Neutrophil (primary cell): ENCODE data around the gene IFT122.

ENCODE experiments used
- H3K27ac ChIP-seq: fragments of 200-600 bp; sonication (generic); 2 replicates; pipeline ENCODE4 v1.5.1; 2016; ENCODE audit warnings: mild to moderate bottlenecking, moderate library complexity
- H3K27me3 ChIP-seq: fragments of 200-600 bp; sonication (generic); 2 replicates; pipeline ENCODE4 v1.6.0; 2016; ENCODE audit warnings: mild to moderate bottlenecking
- H3K36me3 ChIP-seq: fragments of 200-600 bp; sonication (generic); 2 replicates; pipeline ENCODE4 v1.5.1; 2017
- H3K4me1 ChIP-seq, 2 experiments: fragments of 200-600 bp in 1 of 2; sonication (generic) in 1 of 2; 1 replicate in 1 of 2; 2 replicates in 1 of 2; pipeline versions ENCODE4 v1.5.1 to v1.6.1; 2013 to 2016; ENCODE audit warnings: low read depth in 1 of 2, low read length in 1 of 2, mild to moderate bottlenecking in 1 of 2, moderate library complexity in 1 of 2; ENCODE audit not compliant: control insufficient read depth in 1 of 2, insufficient read depth in 1 of 2
- H3K4me3 ChIP-seq, 2 experiments: fragments of 200-600 bp in 1 of 2; sonication (generic) in 1 of 2; 1 replicate in 1 of 2; 2 replicates in 1 of 2; pipeline ENCODE4 v1.5.1; 2013 to 2016; ENCODE audit warnings: low read depth in 1 of 2, low read length in 1 of 2, mild to moderate bottlenecking in 1 of 2, moderate library complexity in 1 of 2
- H3K9me3 ChIP-seq: fragments of 200-600 bp; sonication (generic); 2 replicates; pipeline ENCODE4 v1.5.1; 2016
- CTCF ChIP-seq: fragments of 200-600 bp; sonication (generic); IDR thresholded peaks from 2 replicates; pipeline ENCODE4 v1.5.1; 2016; ENCODE audit warnings: antibody characterized with exemption

The IFT122 gene

GRCh38 chr3:129417326-129417725, 22.7 kb upstream of the IFT122 start:
- Histone ChIP-seq H3K4me1 (no peaks in the 10 kb centered on the region), H3K4me3 (no peak overlapping the region), H3K27me3 (no peaks in the 10 kb centered on the region), H3K9me3 (no peaks in the 10 kb centered on the region), H3K27ac (no peak overlapping the region), H3K36me3 (no peaks in the 10 kb centered on the region)
- TF ChIP-seq CTCF, result no peak

DNA sequence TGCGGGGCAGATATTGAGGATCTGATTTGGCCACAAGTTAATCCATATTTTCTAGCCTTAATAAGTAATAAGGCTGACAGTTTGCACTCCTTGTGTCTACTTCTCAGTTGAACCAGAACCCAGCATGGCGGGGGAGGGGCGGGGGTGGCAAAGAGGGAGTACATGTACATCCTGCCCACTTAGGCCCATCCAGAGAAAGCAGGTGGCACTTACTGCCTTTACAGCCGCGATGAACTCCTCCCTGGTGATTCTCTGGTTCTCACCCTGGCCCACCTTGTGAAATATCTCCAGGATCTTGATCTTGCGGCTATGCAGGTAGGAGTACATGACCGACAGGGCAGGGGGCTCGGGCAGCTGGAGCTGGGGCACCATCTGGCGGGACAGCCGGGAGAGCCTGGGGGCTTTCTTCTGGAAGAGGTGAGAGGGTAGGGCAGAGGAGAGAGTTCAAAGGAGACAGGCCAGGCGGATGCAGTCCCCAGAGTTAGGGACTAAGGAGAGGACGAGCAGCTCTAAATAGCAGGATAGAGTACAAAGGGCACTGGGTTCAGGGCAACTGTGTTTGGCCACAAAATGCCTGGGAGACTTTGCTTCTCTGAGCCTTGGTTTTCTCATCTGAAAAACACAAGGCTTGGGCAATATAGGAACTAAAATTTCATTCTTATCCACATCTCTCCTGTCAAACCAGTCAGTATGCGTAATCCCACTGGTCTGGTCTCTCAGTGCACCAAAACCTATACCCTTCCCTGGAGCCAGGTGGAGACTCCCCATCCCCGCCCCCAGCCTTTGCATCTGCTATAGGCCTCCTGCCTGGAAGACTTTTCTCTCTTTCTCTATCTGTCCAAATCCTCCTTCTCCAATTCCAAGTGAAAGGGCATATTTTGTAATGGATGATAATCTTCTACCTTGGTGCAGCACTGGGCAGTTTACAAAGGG, 21.7 kb upstream of the IFT122 start:
- Histone ChIP-seq H3K36me3 (no peaks in the 10 kb centered on the region), H3K4me1 (no peaks in the 10 kb centered on the region), H3K27me3 (no peaks in the 10 kb centered on the region), H3K27ac (no peak overlapping the region), H3K9me3 (no peaks in the 10 kb centered on the region), H3K4me3 (no peak overlapping the region)
- TF ChIP-seq CTCF, result no peak

GRCh38 chr3:129419476-129419875, 20.5 kb upstream of the IFT122 start:
- Histone ChIP-seq H3K4me3 (no peak overlapping the region), H3K27me3 (no peaks in the 10 kb centered on the region), H3K27ac (no peak overlapping the region), H3K4me1 (peaks cover 9% of the 10 kb centered on the region in 2 experiments), H3K9me3 (no peaks in the 10 kb centered on the region), H3K36me3 (no peaks in the 10 kb centered on the region)
- TF ChIP-seq CTCF, result no peak

DNA sequence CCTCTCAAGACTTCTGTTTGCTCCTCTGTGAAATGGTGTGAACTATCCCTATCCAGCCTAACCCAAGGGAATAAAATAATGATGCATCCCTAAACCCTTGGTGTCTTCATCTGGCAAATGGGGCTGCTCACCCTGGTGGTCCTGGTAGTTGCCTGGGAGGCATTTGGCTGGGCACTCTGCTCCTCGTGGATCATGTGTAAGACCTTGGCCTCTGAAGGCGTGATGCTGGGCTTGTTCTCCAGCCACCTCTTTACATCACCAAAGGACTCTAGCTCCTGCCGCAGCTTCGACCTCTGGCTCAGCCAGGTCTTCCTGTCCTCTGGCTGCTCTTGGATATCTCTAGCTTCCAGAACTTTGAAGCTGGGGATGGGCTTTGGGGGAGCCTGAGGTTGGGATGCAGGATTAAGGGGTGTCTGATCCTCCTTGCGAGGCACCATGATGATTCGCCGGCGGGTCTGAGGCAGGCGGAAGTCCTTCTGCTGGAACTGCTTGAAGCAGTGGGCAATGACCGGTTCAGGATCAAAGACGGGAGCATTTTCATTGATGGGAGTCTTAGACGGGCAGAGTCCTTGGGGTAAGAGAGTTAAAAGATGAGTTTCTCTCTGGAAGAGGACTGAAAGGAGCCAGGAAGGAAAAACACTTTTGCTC, 18.7 kb upstream of the IFT122 start:
- Histone ChIP-seq H3K27ac (no peak overlapping the region), H3K4me3 (no peak overlapping the region), H3K36me3 (no peaks in the 10 kb centered on the region), H3K9me3 (no peaks in the 10 kb centered on the region), H3K4me1 (peaks cover 11 to 13% of the 10 kb centered on the region in 2 experiments), H3K27me3 (no peaks in the 10 kb centered on the region)
- TF ChIP-seq CTCF, result no peak

DNA sequence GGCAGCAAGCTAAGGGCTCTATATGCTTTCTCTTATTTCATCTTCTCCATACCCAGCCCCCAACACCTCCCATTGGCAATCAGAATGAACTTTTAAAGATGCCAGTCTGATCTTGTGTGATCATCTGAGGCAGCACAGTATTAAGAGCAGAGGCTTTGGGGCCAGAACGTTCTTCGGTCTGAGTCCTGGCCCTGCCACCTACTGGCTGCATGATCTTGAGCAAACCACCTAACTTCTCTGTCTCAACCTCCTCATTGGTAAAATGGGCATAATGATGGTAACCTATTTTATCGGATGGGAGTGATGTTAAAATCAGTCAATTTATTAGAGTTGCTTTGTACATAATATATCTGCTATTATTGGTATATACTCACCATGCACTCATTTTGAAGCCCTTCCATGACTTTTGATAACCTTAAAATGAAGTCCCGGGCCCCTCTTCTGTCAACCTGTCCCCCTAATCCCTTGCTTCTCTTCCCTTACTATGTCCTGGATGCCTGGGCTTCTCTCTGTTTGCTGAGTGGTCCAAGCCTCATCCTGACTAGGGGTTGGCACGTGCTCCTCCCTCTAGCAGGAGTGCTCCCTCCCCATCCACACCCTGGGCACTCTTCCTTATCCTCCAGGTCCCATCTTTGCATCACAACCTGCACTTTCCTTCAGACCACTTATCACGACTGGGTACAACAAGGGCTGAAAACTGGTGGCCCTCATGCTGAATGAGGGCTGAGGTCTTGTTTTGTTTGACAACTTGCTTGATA, 17.9 kb upstream of the IFT122 start:
- Histone ChIP-seq H3K36me3 (no peaks in the 10 kb centered on the region), H3K4me3 (no peak overlapping the region)
- no peak for TF ChIP-seq CTCF

More for the DNA sequence above, 17.9 kb upstream of the IFT122 start:
- Histone ChIP-seq H3K27me3 (no peaks in the 10 kb centered on the region), H3K9me3 (no peaks in the 10 kb centered on the region), H3K4me1 (peaks cover 14 to 17% of the 10 kb centered on the region in 2 experiments), H3K27ac (no peak overlapping the region)
